Epithelial cell of esophagus (primary cell): ENCODE results near the gene CSMD2.

Experiments
- DNase-seq: peaks from one replicate; pipeline ENCODE4 v3.0.0; 2010; ENCODE audit warnings: low read depth
- H3K4me3 ChIP-seq: 2 replicates; pipeline ENCODE4 v1.5.1; 2011; ENCODE audit warnings: mild to moderate bottlenecking, low read length, control low read depth
- TF ChIP-seq, protein P1 (sequence below): IDR thresholded peaks from 2 replicates; pipeline ENCODE4 v1.5.1; 2011; ENCODE audit warnings: low read depth, mild to moderate bottlenecking, low read length, control low read depth, inconsistent platforms; ENCODE audit not compliant: insufficient read depth; ENCODE audit errors: missing control alignments

The CSMD2 gene

DNA sequence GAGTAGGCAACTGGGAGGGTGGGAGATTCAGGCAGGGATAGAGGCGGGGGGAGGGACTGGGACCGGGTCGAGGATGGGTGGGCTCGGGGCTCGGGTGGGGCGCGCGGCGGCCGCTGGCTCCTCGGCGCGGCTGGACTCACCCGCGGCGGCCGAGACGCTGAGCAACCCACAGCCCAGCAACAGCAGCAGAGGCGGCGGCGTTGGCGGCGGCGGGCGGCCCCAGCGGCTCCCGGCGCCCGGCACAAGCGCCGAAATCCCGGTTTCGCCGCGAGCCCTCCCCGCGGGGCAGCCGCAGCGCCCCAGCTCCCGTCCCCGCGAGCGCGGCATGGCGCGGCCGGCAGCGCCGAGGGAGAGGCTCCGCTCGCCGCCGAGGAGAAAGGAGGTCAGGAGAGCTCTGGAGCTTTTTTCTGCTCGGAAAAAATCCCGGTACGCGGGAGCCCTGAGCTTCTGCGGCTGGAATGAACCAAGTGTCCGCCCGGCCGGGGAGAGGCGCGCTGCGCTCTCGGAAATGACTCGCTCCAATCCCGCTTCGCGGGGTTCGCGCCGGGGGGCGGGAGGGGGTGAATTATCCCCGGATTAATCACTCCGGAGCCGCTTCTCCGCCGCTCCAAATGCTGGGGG lies at the start of gene CSMD2:
Gene CSMD2 (minus strand): TSS at position 460 of the 621 bp plus-strand sequence. CDS start 133 bp downstream, at position 327.
- DNase-seq = peak; percentile 30

DNA sequence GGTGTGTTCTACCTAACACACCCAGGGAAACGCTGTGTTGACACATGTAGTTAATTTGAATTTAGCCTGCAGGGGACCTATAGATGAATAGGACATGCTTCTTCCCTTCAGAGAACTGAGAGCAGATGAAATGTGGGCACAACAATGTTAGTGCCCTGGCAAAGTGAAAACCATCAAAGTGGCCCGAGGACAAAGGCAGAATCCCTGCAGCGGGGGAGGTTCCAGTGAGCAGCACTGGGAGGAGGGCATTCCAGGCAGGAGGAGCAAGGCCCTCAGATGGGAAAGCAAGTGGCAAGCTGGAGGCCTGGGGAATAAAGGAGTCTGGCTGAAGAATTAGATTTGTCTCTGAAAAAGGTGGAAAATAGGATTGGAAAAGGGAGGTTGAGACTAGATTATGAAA lies 48.9 kb upstream of the CSMD2 start:
- no peak for DNase-seq
- TF ChIP-seq, protein P1, sequence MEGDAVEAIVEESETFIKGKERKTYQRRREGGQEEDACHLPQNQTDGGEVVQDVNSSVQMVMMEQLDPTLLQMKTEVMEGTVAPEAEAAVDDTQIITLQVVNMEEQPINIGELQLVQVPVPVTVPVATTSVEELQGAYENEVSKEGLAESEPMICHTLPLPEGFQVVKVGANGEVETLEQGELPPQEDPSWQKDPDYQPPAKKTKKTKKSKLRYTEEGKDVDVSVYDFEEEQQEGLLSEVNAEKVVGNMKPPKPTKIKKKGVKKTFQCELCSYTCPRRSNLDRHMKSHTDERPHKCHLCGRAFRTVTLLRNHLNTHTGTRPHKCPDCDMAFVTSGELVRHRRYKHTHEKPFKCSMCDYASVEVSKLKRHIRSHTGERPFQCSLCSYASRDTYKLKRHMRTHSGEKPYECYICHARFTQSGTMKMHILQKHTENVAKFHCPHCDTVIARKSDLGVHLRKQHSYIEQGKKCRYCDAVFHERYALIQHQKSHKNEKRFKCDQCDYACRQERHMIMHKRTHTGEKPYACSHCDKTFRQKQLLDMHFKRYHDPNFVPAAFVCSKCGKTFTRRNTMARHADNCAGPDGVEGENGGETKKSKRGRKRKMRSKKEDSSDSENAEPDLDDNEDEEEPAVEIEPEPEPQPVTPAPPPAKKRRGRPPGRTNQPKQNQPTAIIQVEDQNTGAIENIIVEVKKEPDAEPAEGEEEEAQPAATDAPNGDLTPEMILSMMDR = no peak
- H3K4me3 ChIP-seq = no peak overlapping the region

More for the DNA sequence above, at the start of gene CSMD2:
- TF ChIP-seq, protein P1 = no peak
- H3K4me3 ChIP-seq = no peak within 1 kb of the TSS

DNA sequence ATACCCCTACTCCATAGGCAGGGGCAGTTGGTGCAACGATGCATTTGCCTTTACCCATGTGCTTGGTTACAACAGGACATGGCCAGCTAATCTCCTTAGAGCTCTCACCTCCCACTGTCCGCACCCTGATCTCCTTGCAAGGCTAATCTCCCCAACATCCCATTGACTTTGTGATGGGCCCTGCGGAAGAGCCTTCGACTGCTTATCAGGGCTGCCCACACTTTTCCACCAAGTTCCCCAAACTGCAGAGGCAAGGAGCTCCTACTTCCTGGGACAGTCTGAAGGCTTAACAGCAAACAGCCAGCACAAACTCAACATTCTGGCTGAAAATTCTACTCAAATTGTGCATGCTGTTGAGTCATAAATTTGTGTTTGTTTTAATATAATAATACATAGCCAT lies 47.6 kb upstream of the CSMD2 start:
- TF ChIP-seq, protein P1 = no peak
- H3K4me3 ChIP-seq = no peak overlapping the region
- DNase-seq = no peak

DNA sequence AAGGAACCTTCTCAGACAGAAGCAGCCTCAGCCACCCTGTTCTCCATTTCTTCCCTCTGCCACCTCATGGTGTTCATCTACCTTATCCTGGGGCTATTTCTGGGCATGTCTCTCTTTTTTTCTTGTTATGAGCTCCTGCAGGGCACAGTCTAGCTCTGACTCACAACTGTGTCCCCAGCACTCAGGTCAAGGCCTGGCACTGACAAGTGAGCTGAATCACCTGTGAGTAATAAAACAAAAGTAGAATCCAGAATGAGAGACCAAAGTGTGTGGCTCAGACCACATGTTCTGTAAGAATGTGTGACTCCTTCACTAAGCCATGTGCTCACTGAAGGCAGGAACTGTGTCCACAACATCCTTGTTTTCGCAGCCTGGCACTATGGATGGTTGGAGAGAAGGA lies 34.9 kb upstream of the CSMD2 start:
- TF ChIP-seq, protein P1 = no peak
- H3K4me3 ChIP-seq = no peak overlapping the region
- DNase-seq = peak; percentile 26

DNA sequence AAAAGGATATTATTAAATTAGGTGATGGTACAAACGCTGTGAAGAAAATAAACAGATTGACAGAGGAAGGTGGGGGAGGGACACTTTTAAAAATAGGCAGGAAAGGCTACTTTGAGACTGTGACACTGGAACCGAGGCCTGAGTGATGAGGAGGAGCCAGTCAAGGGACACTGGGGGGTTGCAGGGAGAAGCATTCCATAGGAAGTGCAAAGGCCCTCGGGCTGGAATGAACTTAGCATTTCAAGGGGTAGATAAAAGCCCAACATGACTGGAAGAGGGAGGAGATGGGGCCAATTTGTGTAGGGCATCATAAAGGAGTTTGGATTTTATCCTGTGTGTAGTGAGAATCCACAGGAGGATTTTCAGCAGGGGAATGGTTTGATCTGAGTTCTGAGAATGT lies 27.6 kb upstream of the CSMD2 start:
- TF ChIP-seq, protein P1 = no peak
- no peak for DNase-seq
- H3K4me3 ChIP-seq = no peak overlapping the region

DNA sequence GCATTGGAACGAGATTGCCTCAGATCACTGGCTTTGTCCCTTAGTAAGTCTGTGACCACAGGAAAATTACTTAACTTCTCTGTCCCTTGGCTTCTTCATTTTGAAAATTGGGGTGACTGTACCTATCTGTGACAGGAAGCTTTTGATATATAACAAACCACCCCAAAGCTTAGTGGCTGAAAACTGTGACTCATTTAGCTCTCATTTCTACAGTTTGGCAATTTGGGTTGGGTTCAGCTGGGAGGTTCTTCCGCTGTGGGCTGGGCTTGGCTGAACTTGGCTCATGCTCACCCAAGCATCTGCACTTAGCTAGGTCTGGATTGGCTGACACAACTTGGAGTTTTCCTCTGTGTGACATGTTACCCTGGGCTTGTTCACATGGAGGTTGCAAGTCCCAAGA lies 25.7 kb upstream of the CSMD2 start:
- TF ChIP-seq, protein P1 = no peak
- DNase-seq = no peak
- H3K4me3 ChIP-seq = no peak overlapping the region

DNA sequence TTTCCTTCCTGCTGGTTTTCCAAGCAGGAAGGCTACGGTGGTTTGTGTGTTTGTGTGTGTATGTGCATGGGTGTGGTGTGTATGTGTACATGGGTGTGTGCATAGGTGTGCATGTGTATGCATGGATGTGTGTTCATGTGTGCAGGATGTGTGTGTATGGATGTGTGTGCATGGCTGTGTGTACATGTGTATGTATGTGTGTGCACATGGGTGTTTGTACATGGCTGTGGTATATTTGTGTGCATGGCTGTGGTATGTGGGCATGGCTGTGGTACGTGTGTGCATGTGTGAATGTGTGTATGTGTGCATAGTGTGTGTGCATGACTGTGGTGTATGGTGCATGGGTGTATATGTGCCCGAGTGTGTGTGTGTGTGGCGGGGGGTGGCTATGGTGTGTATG lies 24.0 kb upstream of the CSMD2 start:
- TF ChIP-seq, protein P1 = no peak
- no peak for DNase-seq
- H3K4me3 ChIP-seq = no peak overlapping the region
